Measurements from ENCODE around the gene RMI2. TPM values are rescaled to one million over a fixed set of nuclear protein-coding genes. Genes with fewer than 3 reads are reported as not detected.
"Not testable (repeated sequence)": the region's sequence is repeated elsewhere in the genome, so short reads cannot be mapped to it uniquely, and the experiment has no call there.

Gene RMI2
- total RNA-seq: 8.4 TPM

GRCh38 chr16:11345040-11345862, at the start of gene RMI2:
Gene RMI2 (plus strand): TSS chr16:11345459. CDS start chr16:11345472, 13 bp downstream.
- peak; percentile 97 for DNase-seq (ENCODE audit: low spot score)

GRCh38 chr16:11295672-11296071, 49.6 kb upstream of the RMI2 start:
- DNase-seq (ENCODE audit: low spot score): no peak

- DNase-seq (ENCODE audit: low spot score): no peak
Measured at GRCh38 chr16:11296351-11296705, 48.9 kb upstream of the RMI2 start.

- no peak for DNase-seq (ENCODE audit: low spot score)
Measured at GRCh38 chr16:11296706-11297491, 48.4 kb upstream of the RMI2 start.

GRCh38 chr16:11297492-11298142, 47.6 kb upstream of the RMI2 start:
- peak; percentile 84 for DNase-seq (ENCODE audit: low spot score)

GRCh38 chr16:11298143-11298900, 46.9 kb upstream of the RMI2 start:
- DNase-seq (ENCODE audit: low spot score): no peak

- DNase-seq (ENCODE audit: low spot score): not testable (repeated sequence)
Measured at GRCh38 chr16:11298950-11299547, 46.2 kb upstream of the RMI2 start.

GRCh38 chr16:11299865-11300559, 45.2 kb upstream of the RMI2 start:
- no peak for DNase-seq (ENCODE audit: low spot score)

- DNase-seq (ENCODE audit: low spot score): no peak
Measured at GRCh38 chr16:11300560-11300892, 44.7 kb upstream of the RMI2 start.

GRCh38 chr16:11301645-11302501, 43.4 kb upstream of the RMI2 start:
- no peak for DNase-seq (ENCODE audit: low spot score)

GRCh38 chr16:11302977-11303376, 42.3 kb upstream of the RMI2 start:
- DNase-seq (ENCODE audit: low spot score): peak; percentile 84

GRCh38 chr16:11303405-11304138, 41.7 kb upstream of the RMI2 start:
- peak; percentile 64 for DNase-seq (ENCODE audit: low spot score)

- DNase-seq (ENCODE audit: low spot score): no peak
Measured at GRCh38 chr16:11306381-11306780, 38.9 kb upstream of the RMI2 start.

- DNase-seq (ENCODE audit: low spot score): no peak
Measured at GRCh38 chr16:11306997-11307638, 38.1 kb upstream of the RMI2 start.

- DNase-seq (ENCODE audit: low spot score): no peak
Measured at GRCh38 chr16:11307639-11308492, 37.4 kb upstream of the RMI2 start.

- no peak for DNase-seq (ENCODE audit: low spot score)
Measured at GRCh38 chr16:11308493-11309283, 36.6 kb upstream of the RMI2 start.

Measured in ureter (tissue), 1 donor.